Right hindlimb (tissue), 1 donor: ENCODE data around the gene SLC39A11.
"Not testable (repeated sequence)": the region's sequence is repeated elsewhere in the genome, so short reads cannot be mapped to it uniquely, and the experiment has no call there.

Experiments
- DNase-seq: peaks from one replicate; pipeline ENCODE4 v3.0.0-alpha.2; 2018

Gene SLC39A11

GRCh38 chr17:72903522-72903921 lies 189.0 kb downstream of the SLC39A11 start:
- DNase-seq = no peak

GRCh38 chr17:72901657-72902056 lies 190.8 kb downstream of the SLC39A11 start:
- no peak for DNase-seq

DNA sequence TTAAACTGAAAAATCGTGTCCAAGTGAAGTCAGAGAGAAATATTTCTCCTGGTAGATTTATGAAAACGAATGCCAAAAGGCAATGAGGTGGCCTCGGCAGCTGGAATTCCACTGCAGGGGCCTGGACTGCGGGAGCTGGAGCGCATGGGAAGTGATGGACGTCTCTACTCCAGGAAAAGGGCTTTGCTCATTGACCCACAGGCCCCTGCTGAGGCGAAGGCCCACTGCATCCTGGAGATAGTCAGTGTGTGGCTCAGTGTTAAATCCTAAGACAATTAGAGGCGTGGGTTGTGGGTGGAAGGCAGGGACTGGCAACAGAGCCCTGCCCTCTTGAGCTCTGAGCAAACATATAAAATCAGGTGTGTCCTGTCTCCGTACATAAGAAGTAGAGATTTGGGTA lies 191.4 kb downstream of the SLC39A11 start:
- DNase-seq = no peak

DNA sequence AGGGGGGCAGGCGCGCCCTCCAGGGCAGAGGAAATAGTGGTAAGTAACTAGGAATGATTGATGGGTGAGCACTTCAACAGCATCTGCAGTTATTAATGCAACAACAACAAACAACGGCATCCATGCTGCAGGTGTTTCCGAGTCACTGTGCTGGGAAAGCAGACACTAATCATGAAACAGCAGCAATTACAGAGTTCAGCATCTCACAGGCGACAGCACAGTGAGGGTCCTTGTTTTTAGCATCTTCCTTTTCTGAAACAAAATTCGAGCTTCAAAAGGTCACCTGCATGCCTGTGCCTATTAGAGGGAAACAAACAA lies 191.9 kb downstream of the SLC39A11 start:
- DNase-seq = no peak

- no peak for DNase-seq
Measured at GRCh38 chr17:72898725-72899124, 193.8 kb downstream of the SLC39A11 start.

- not testable (repeated sequence) for DNase-seq
Measured at GRCh38 chr17:72896288-72896687, 196.2 kb downstream of the SLC39A11 start.

DNA sequence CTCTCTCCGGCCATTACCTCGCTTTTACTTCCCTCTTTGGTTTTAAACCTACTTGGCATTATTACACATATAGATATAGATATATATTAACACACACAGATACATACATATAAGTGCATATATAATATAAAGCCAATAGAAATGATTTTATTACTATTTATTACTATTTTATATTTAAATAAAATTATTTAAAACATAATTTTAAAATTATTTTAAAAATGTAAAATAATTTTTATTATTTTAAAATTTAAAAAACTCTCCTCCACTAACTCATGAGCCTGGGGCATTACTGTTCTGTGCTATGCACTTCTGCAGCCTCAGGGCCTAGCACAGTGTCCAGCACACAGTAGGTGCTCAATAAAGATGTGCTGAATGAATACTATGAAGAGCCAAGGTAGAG lies 200.9 kb downstream of the SLC39A11 start:
- DNase-seq = no peak

- DNase-seq = no peak
Measured at GRCh38 chr17:72890711-72891110, 201.8 kb downstream of the SLC39A11 start.

- DNase-seq = no peak
Measured at GRCh38 chr17:72887917-72888316, 204.6 kb downstream of the SLC39A11 start.

DNA sequence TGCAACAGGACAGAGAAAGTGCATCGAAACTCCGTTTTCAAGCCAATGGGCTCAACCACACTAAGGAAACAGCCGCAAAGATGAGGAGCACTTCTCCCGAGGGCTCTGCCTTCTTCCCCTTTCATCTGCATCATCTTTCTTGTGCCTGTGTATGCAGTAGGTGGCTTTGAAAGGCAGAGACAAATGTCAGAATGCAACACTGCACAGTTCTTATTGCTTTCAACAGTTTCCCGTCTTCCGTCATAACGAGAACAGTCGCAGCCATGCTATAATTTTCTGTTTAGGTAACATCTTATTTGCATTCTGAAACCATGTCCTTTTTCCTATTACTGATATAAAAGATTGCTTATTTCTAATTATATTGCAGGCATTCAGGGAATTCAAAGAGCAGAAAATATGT lies 205.2 kb downstream of the SLC39A11 start:
- no peak for DNase-seq

DNA sequence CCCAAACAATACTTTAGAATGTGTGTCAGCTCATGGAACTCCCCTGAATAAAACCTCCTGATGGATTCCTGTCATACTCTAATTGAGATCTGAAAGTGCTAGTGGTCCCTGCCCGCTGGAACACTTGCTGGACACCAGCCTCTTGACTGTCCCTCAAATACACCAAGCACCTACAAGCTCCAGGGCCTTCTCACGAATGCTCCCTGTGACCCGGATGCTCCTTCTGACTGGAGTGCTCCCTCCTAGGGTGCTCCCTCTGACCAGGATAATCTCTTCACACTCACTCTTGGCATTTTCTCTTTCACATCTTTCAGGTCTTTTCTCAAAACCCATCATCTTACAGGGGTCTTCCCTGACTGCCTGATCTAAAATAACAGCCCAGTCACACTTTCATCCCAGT lies 205.9 kb downstream of the SLC39A11 start:
- no peak for DNase-seq

GRCh38 chr17:72884066-72884465 lies 208.4 kb downstream of the SLC39A11 start:
- DNase-seq = no peak

DNA sequence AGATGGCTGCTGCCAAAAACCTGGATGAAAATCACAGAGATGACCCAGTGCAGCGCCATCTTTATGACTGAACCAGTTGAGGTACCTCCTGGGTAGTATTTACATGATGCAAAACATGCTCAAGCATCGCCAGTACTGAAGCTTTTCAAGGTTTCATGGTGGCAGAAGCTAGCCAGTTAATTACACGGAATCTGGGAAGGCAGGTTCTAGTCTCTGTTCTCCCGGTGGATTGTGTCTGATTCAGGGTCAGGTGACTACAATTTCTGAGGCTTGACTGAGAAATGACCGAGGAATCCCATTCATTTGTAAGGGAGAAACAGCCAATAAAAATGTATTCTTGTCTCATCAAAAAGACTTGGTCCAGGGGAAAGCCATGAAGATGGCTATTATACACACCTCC lies 209.1 kb downstream of the SLC39A11 start:
- no peak for DNase-seq

- peak; percentile 22 for DNase-seq
Measured at GRCh38 chr17:72882426-72882825, 210.1 kb downstream of the SLC39A11 start.

DNA sequence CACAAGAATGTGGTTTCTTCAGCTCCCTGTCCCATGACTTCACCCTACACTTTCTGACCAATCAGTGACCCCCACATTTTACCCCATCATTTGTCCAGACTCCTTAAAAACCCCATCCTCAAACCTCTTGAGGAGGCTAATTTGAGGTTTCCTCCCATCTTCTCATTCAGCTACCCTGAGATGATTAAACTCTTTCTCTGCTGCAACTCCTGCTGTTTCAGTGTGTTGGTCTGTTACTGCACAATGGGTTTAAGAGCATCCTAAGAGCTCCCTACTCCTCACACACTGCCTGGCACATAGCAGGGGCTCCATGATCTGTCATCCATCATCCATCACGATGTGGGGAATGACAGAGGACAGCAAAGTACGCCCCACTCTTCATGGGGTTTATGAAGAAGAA lies 212.6 kb downstream of the SLC39A11 start:
- no peak for DNase-seq

- DNase-seq = no peak
Measured at GRCh38 chr17:72878975-72879660, 213.4 kb downstream of the SLC39A11 start.

DNA sequence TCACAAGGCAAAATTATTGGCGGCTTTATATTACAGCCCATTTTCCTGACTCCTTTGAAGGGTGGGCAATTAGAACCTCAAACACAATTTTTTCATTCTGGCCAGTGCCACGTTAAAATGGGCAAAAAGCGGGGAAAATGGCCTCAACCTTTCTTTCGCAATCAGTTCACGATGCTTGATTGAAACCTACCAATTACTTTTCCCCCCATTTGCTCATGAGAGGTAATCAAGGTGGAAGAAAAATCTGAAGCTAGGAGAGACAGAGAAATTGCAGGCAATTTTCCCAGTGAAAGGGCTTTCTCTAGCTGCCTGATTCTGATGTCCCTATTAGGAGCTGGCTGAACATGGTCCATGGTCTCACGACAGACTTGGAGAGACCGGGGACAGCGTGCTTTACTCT lies 215.1 kb downstream of the SLC39A11 start:
- no peak for DNase-seq

- DNase-seq = no peak
Measured at GRCh38 chr17:72876413-72876812, 216.1 kb downstream of the SLC39A11 start.

DNA sequence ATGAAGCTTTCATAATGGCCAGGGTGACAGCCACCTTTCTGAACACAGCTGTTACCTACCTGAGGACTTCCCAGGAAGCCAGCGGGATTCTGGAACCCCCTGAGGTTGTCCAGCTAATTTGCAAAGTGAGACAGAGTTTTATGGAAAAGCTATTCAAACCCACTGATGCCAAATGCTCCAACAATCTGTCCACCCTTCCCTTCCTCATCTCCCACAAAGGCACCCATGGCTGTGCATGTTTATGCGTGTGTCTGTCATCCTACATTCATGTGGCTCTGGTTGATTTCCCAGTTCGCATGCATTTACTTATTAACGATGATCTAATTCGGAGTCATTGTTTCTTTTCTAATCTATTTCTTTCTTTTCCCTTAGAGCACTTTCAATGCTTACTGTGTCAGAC lies 217.1 kb downstream of the SLC39A11 start:
- DNase-seq = no peak

- no peak for DNase-seq
Measured at GRCh38 chr17:72872396-72872795, 220.1 kb downstream of the SLC39A11 start.

- no peak for DNase-seq
Measured at GRCh38 chr17:72870367-72870985, 222.0 kb downstream of the SLC39A11 start.

DNA sequence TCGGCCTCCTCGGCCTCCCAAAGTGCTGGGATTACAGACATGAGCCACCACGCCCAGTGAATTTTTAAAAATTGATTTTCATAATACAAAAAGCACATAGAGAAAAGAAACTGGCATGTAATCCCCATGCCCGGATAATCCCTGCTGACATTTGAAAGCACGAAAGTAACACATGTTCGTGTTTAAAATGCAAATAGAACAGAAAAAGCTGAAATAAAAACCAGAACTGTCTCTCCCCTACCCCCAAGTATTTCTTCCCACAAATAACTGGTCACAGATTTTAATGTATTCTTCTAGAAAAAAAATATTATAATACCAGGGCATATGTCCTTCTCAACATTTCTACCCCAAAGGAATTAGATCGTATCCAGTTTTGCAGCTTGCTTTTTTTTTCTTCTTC lies 222.9 kb downstream of the SLC39A11 start:
- DNase-seq = no peak

- DNase-seq = no peak
Measured at GRCh38 chr17:72865954-72866353, 226.5 kb downstream of the SLC39A11 start.

- no peak for DNase-seq
Measured at GRCh38 chr17:72863526-72864211, 228.8 kb downstream of the SLC39A11 start.
